Neural cell (in vitro differentiated cells): Measurements from ENCODE around the gene PAWR. TPM values are rescaled to one million over a fixed set of nuclear protein-coding genes. Genes with fewer than 3 reads are reported as not detected.

ENCODE experiments used
- H2AFZ ChIP-seq: fragments of 200-600, 300-800 bp; sonication (generic), shearing (Covaris generic); 2 replicates; pipeline ENCODE4 v1.6.0; 2014; ENCODE audit warnings: low read depth, mild to moderate bottlenecking, antibody characterized with exemption, low read length, moderate library complexity
- H3F3A ChIP-seq: fragments of 200-600 bp; shearing (Covaris generic); 2 replicates; pipeline ENCODE4 v1.6.1; 2016; ENCODE audit warnings: mild to moderate bottlenecking, moderate library complexity, mixed read lengths, antibody characterized with exemption, low read length; ENCODE audit not compliant: insufficient read depth, poor library complexity, severe bottlenecking
- H3K27ac ChIP-seq: fragments of 200-600, 300-800 bp; sonication (generic), shearing (Covaris generic); 2 replicates; pipeline ENCODE4 v1.5.1; 2014; ENCODE audit warnings: mild to moderate bottlenecking, low read length, moderate library complexity
- H3K27me3 ChIP-seq: fragments of 300-800, 200-600 bp; sonication (generic), shearing (Covaris generic); 2 replicates; pipeline ENCODE4 v1.6.0; 2014; ENCODE audit warnings: mild to moderate bottlenecking, low read depth, low read length, moderate library complexity; ENCODE audit not compliant: insufficient read depth
- H3K36me3 ChIP-seq: fragments of 300-800, 200-600 bp; sonication (generic), shearing (Covaris generic); 2 replicates; pipeline ENCODE4 v1.5.1; 2014; ENCODE audit warnings: mild to moderate bottlenecking, antibody characterized with exemption, low read length, moderate library complexity; ENCODE audit not compliant: insufficient read depth
- H3K4me2 ChIP-seq: fragments of 300-800, 200-600 bp; sonication (generic), shearing (Covaris generic); 2 replicates; pipeline ENCODE4 v1.6.0; 2014; ENCODE audit warnings: mild to moderate bottlenecking, low read length
- H3K4me3 ChIP-seq: fragments of 300-800, 200-600 bp; sonication (generic), shearing (Covaris generic); 2 replicates; pipeline ENCODE4 v1.5.1; 2014; ENCODE audit warnings: mild to moderate bottlenecking, low read length, moderate library complexity
- H3K79me2 ChIP-seq: fragments of 200-600 bp; shearing (Covaris generic); replicated peaks from 2 replicates; pipeline ENCODE4 v1.6.0; 2014; ENCODE audit warnings: mild to moderate bottlenecking, low read length, moderate library complexity; ENCODE audit not compliant: insufficient read depth
- H3K9ac ChIP-seq: fragments of 300-800, 200-600 bp; sonication (generic), shearing (Covaris generic); 2 replicates; pipeline ENCODE4 v1.6.1; 2016; ENCODE audit warnings: mild to moderate bottlenecking, low read length, mixed read lengths
- H3K9me2 ChIP-seq: fragments of 200-600 bp; shearing (Covaris generic); 2 replicates; pipeline ENCODE4 v1.6.1; 2016; ENCODE audit warnings: mild to moderate bottlenecking, low read length, mixed read lengths; ENCODE audit not compliant: insufficient read depth
- H3K9me3 ChIP-seq: fragments of 200-600, 300-800 bp; sonication (generic), shearing (Covaris generic); 2 replicates; pipeline ENCODE4 v1.6.1; 2016; ENCODE audit warnings: mild to moderate bottlenecking, mixed run types, low read length, moderate library complexity, mixed read lengths
- H4K20me1 ChIP-seq: fragments of 200-600 bp; shearing (Covaris generic); 2 replicates; pipeline ENCODE4 v1.6.1; 2016; ENCODE audit warnings: mild to moderate bottlenecking, mixed run types; ENCODE audit not compliant: insufficient read depth
- CTCF ChIP-seq: fragments of 450-650 bp; IDR thresholded peaks from 2 replicates; pipeline ENCODE4 v1.5.1; 2014; ENCODE audit warnings: antibody characterized with exemption, mild to moderate bottlenecking, moderate library complexity; ENCODE audit not compliant: poor library complexity, severe bottlenecking
- EP300 ChIP-seq: fragments of 450-650 bp; conservative IDR thresholded peaks from 2 replicates; pipeline ENCODE4 v1.6.1; 2014; ENCODE audit warnings: antibody characterized with exemption, mild to moderate bottlenecking, moderate library complexity; ENCODE audit not compliant: poor library complexity, severe bottlenecking
- EZH2 ChIP-seq: fragments of 200-600, 300-800 bp; shearing (Covaris generic), sonication (generic); IDR thresholded peaks from 2 replicates; pipeline ENCODE4 v1.6.1; 2014; ENCODE audit warnings: antibody characterized with exemption, low read length, borderline replicate concordance, mild to moderate bottlenecking; ENCODE audit not compliant: insufficient read depth, poor library complexity, severe bottlenecking
- MXI1 ChIP-seq: fragments of 450-650 bp; conservative IDR thresholded peaks from 2 replicates; pipeline ENCODE4 v1.6.1; 2014; ENCODE audit warnings: antibody characterized with exemption, mild to moderate bottlenecking; ENCODE audit not compliant: poor library complexity, severe bottlenecking
- POLR2AphosphoS5 ChIP-seq: IDR thresholded peaks from 2 replicates; pipeline ENCODE4 v1.6.1; 2012
- RAD21 ChIP-seq: fragments of 450-650 bp; conservative IDR thresholded peaks from 2 replicates; pipeline ENCODE4 v1.6.1; 2014; ENCODE audit warnings: antibody characterized with exemption, mild to moderate bottlenecking, moderate library complexity
- REST ChIP-seq: IDR thresholded peaks from 2 replicates; pipeline ENCODE4 v1.6.1; 2012; ENCODE audit warnings: borderline replicate concordance
- SMC3 ChIP-seq: fragments of 450-650 bp; conservative IDR thresholded peaks from 2 replicates; pipeline ENCODE4 v1.6.1; 2014; ENCODE audit warnings: antibody characterized with exemption, mild to moderate bottlenecking, moderate library complexity; ENCODE audit not compliant: poor library complexity
- TAF1 ChIP-seq: IDR thresholded peaks from 2 replicates; pipeline ENCODE4 v1.6.1; 2012; ENCODE audit warnings: low read depth
- polyA plus RNA-seq: library from polyadenylated mRNA; depleted of rRNA; stranded (reverse); fragments of >200 nt; gene quantifications from 2 replicates; pipeline ENCODE4 v1.2.3, GENCODE V29; 2014

The PAWR gene
- polyA plus RNA-seq, 1 donor from 2014 or later = 13.4 TPM

GRCh38 chr12:79618848-79619404, 71.8 kb downstream of the PAWR start:
- Histone ChIP-seq H3K4me2 (no peak overlapping the region), H3K9me2 (no peaks in the 10 kb centered on the region), H3K27ac (no peak overlapping the region), H4K20me1 (no peaks in the 10 kb centered on the region), H3K4me3 (no peak overlapping the region), H3K9me3 (no peaks in the 10 kb centered on the region), H3K79me2 (no peaks in the 10 kb centered on the region), H3K27me3 (no peaks in the 10 kb centered on the region), H3F3A (no peaks in the 10 kb centered on the region), H3K36me3 (no peaks in the 10 kb centered on the region), H3K9ac (no peak overlapping the region), H2AFZ (no peak overlapping the region)
- TF ChIP-seq EZH2 (no peak), RAD21 (no peak), TAF1 (no peak), REST (no peak), CTCF (no peak), MXI1 (no peak), SMC3 (no peak), POLR2AphosphoS5 (no peak), EP300 (no peak)

GRCh38 chr12:79617696-79618095, 73.1 kb downstream of the PAWR start:
- Histone ChIP-seq H3K9me3 (no peaks in the 10 kb centered on the region), H3K4me3 (no peak overlapping the region), H3F3A (no peaks in the 10 kb centered on the region), H3K9me2 (no peaks in the 10 kb centered on the region), H3K27ac (no peak overlapping the region), H3K27me3 (no peaks in the 10 kb centered on the region), H2AFZ (no peak overlapping the region), H3K4me2 (no peak overlapping the region), H3K9ac (no peak overlapping the region), H4K20me1 (no peaks in the 10 kb centered on the region), H3K36me3 (no peaks in the 10 kb centered on the region), H3K79me2 (no peaks in the 10 kb centered on the region)
- TF ChIP-seq EZH2 (no peak), POLR2AphosphoS5 (no peak), EP300 (no peak), MXI1 (no peak), SMC3 (no peak), RAD21 (no peak), TAF1 (no peak), CTCF (no peak), REST (no peak)
